NB4 (cell line): ENCODE data around the gene REEP3.
"Not testable (repeated sequence)": the region's sequence is repeated elsewhere in the genome, so short reads cannot be mapped to it uniquely, and the experiment has no call there.

Experiments used
- CTCF ChIP-seq: IDR thresholded peaks from one replicate; pipeline ENCODE4 v1.5.1; 2012; ENCODE audit warnings: low read depth, low read length
- MAX ChIP-seq: IDR thresholded peaks from 2 replicates; pipeline ENCODE4 v1.6.1; 2011; ENCODE audit warnings: low read depth, low read length
- MYC ChIP-seq: IDR thresholded peaks from 2 replicates; pipeline ENCODE4 v1.6.1; 2011; ENCODE audit warnings: low read depth, low read length
- POLR2A ChIP-seq: IDR thresholded peaks from 2 replicates; pipeline ENCODE4 v1.6.1; 2011; ENCODE audit warnings: mild to moderate bottlenecking; ENCODE audit not compliant: insufficient read length; ENCODE audit errors: extremely low read depth

- TF ChIP-seq CTCF, POLR2A, MYC, MAX: not testable (repeated sequence)
Observed at GRCh38 chr10:63500551-63500950, 20.6 kb upstream of the REEP3 start.
